Muscle of back (tissue), 11 donors: Measurements from ENCODE around the gene PSTPIP1. TPM values are rescaled to one million over a fixed set of nuclear protein-coding genes. Genes with fewer than 3 reads are reported as not detected.

Experiments
- DNase-seq, 3 donors: peaks; one replicate each; pipeline versions ENCODE4 v3.0.0 to v3.0.0-alpha.2; 2013
- polyA plus RNA-seq, 10 donors: library from polyadenylated mRNA; unstranded; fragments of 120-200 nt; gene quantifications; one replicate each; pipeline ENCODE4 v1.2.1, GENCODE V29; 2013; ENCODE audit not compliant: insufficient read length in 10 of 10

The PSTPIP1 gene
- polyA plus RNA-seq, 10 donors = 1.4 to 6.6 (median 2.1) TPM

GRCh38 chr15:77030048-77030927, 35.4 kb downstream of the PSTPIP1 start:
- no peak for DNase-seq

GRCh38 chr15:77030928-77031375, 36.0 kb downstream of the PSTPIP1 start:
- DNase-seq = no peak

GRCh38 chr15:77031376-77032050, 36.6 kb downstream of the PSTPIP1 start:
- peak; percentile 32 to 64 (median 46) for DNase-seq

GRCh38 chr15:77032052-77032646, 37.2 kb downstream of the PSTPIP1 start:
- no peak for DNase-seq

GRCh38 chr15:77032647-77033416, 37.9 kb downstream of the PSTPIP1 start:
- DNase-seq = no peak

- no peak for DNase-seq
Measured at GRCh38 chr15:77033417-77033728, 38.4 kb downstream of the PSTPIP1 start.

GRCh38 chr15:77033729-77034671, 39.1 kb downstream of the PSTPIP1 start:
- DNase-seq = no peak

- DNase-seq = no peak
Measured at GRCh38 chr15:77034695-77035489, 40.0 kb downstream of the PSTPIP1 start.

GRCh38 chr15:77035584-77035983, 40.7 kb downstream of the PSTPIP1 start:
- no peak for DNase-seq

GRCh38 chr15:77035999-77036471, 41.1 kb downstream of the PSTPIP1 start:
- no peak for DNase-seq

- DNase-seq = peak in 1 of 3 donors; percentile 40
Measured at GRCh38 chr15:77036537-77037387, 41.8 kb downstream of the PSTPIP1 start.

- peak in 1 of 3 donors; percentile 11 for DNase-seq
Measured at GRCh38 chr15:77037388-77038209, 42.7 kb downstream of the PSTPIP1 start.

GRCh38 chr15:77038312-77039216, 43.6 kb downstream of the PSTPIP1 start:
- no peak for DNase-seq

- DNase-seq = no peak
Measured at GRCh38 chr15:77039217-77039533, 44.2 kb downstream of the PSTPIP1 start.

- no peak for DNase-seq
Measured at GRCh38 chr15:77039848-77040247, 44.9 kb downstream of the PSTPIP1 start.

- DNase-seq = no peak
Measured at GRCh38 chr15:77040673-77041072, 45.7 kb downstream of the PSTPIP1 start.
